Kidney epithelial cell (primary cell): ENCODE data around the gene NEBL. TPM values are rescaled to one million over a fixed set of nuclear protein-coding genes. Genes with fewer than 3 reads are reported as not detected.

Experiments used
- DNase-seq: peaks from one replicate; pipeline ENCODE4 v3.0.0-alpha.2; 2010; ENCODE audit warnings: low read depth
- H3K27me3 ChIP-seq: 2 replicates; pipeline ENCODE4 v1.6.0; 2011; ENCODE audit warnings: low read length; ENCODE audit not compliant: control insufficient read depth, insufficient read depth
- H3K36me3 ChIP-seq: 2 replicates; pipeline ENCODE4 v1.5.1; 2011; ENCODE audit warnings: low read length; ENCODE audit not compliant: control insufficient read depth, insufficient read depth
- H3K4me3 ChIP-seq: 2 replicates; pipeline ENCODE4 v1.5.1; 2011; ENCODE audit warnings: low read depth, mild to moderate bottlenecking, control low read depth, low read length
- CTCF ChIP-seq: IDR thresholded peaks from 2 replicates; pipeline ENCODE4 v1.5.1; 2011; ENCODE audit warnings: mild to moderate bottlenecking, moderate library complexity, low read length, control low read depth, inconsistent platforms; ENCODE audit not compliant: insufficient read depth, poor library complexity, severe bottlenecking
- total RNA-seq: library from RNA; depleted of rRNA; stranded (reverse); fragments of >200 nt; gene quantifications from 2 replicates; pipeline ENCODE4 v1.2.3, GENCODE V29; 2015

NEBL gene
- total RNA-seq, 1 donor from 2014 or later = 6.9 TPM

- no peaks in the 10 kb centered on the region for H3K36me3 ChIP-seq
- no peaks in the 10 kb centered on the region for H3K27me3 ChIP-seq
- no peak overlapping the region for H3K4me3 ChIP-seq
- no peak for DNase-seq
- no peak for TF ChIP-seq CTCF
These were observed 24.9 kb upstream of the NEBL start for GRCh38 chr10:20922033-20922432.

GRCh38 chr10:20920061-20920460 lies 22.9 kb upstream of the NEBL start:
- no peaks in the 10 kb centered on the region for H3K27me3 ChIP-seq
- TF ChIP-seq CTCF = no peak
- DNase-seq = no peak
- no peak overlapping the region for H3K4me3 ChIP-seq
- H3K36me3 ChIP-seq = no peaks in the 10 kb centered on the region

- H3K36me3 ChIP-seq = no peaks in the 10 kb centered on the region
- no peak for TF ChIP-seq CTCF
- H3K4me3 ChIP-seq = no peak overlapping the region
These were observed 22.4 kb upstream of the NEBL start for GRCh38 chr10:20919481-20919880.

GRCh38 chr10:20916976-20917375 lies 19.9 kb upstream of the NEBL start:
- Histone ChIP-seq H3K4me3 (no peak overlapping the region), H3K27me3 (no peaks in the 10 kb centered on the region), H3K36me3 (no peaks in the 10 kb centered on the region)
- DNase-seq = no peak
- TF ChIP-seq CTCF = no peak

More at GRCh38 chr10:20919481-20919880, 22.4 kb upstream of the NEBL start:
- H3K27me3 ChIP-seq = no peaks in the 10 kb centered on the region
- no peak for DNase-seq

GRCh38 chr10:20912969-20913368 lies 15.9 kb upstream of the NEBL start:
- Histone ChIP-seq H3K4me3 (no peak overlapping the region), H3K36me3 (no peaks in the 10 kb centered on the region), H3K27me3 (no peaks in the 10 kb centered on the region)
- TF ChIP-seq CTCF = no peak
- no peak for DNase-seq

GRCh38 chr10:20911626-20912025 lies 14.5 kb upstream of the NEBL start:
- no peak for DNase-seq
- no peaks in the 10 kb centered on the region for H3K36me3 ChIP-seq
- no peaks in the 10 kb centered on the region for H3K27me3 ChIP-seq
- H3K4me3 ChIP-seq = no peak overlapping the region
- no peak for TF ChIP-seq CTCF
